ENCODE measurements around the gene ELMO1. TPM values are rescaled to one million over a fixed set of nuclear protein-coding genes. Genes with fewer than 3 reads are reported as not detected.

The ELMO1 gene
- total RNA-seq, 6 donors from 2014 or later = 51.4 to 204 (median 73.7) TPM

DNA sequence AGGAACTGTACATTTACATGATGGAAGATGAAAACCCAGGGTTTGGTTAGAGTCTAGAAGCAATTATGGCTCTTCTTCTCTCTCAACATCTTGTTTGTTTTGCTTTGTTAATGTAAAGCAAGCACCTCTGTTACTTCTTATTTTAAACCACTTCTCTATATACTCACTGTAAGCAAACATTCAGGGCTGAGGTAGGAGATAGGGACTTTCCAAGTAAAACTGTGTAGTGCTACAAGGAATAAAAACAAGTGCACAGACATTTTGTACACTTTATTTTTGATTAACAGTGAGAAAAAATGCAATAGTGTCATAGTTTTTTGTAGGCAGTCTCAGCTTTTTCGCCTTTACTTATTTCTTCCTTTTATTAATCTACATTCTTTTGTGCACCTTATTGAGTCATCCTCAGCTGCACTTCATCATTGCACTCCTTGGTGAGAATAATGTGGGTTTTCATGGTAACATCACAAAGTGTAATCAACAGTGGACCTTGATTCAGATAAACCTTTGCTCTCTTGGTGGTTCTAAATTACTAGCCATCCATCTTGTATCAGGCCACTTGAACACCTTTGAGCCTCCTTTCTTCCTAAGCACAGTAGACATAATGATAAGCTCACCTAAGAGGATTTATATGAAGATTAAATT is 52.9 kb downstream of the ELMO1 start:
- no peaks in the 10 kb centered on the region for H3K27me3 ChIP-seq
- H3K27ac ChIP-seq = no peak overlapping the region
- H3K4me1 ChIP-seq = peaks cover 22 to 44% (median 24%) of the 10 kb centered on the region in 4 donors
- ATAC-seq (ENCODE audit: low FRiP score in 2 of 2) (no peak), DNase-seq (no peak)
- H3K9me3 ChIP-seq = no peaks in the 10 kb centered on the region
- 73 to 80% methylated on average over 1 of the region's 1 CpG for WGBS, 2 donors
- H3K36me3 ChIP-seq = no peaks in the 10 kb centered on the region
- TF ChIP-seq POLR2AphosphoS5 (IDR thresholded peaks at IDR 0.05) (no peak), POLR2A (IDR thresholded peaks at IDR 0.05) (no peak), EP300 (IDR thresholded peaks at IDR 0.05) (no peak), CTCF (IDR thresholded peaks at IDR 0.05) (no peak)
- no peak overlapping the region for H3K4me3 ChIP-seq

DNA sequence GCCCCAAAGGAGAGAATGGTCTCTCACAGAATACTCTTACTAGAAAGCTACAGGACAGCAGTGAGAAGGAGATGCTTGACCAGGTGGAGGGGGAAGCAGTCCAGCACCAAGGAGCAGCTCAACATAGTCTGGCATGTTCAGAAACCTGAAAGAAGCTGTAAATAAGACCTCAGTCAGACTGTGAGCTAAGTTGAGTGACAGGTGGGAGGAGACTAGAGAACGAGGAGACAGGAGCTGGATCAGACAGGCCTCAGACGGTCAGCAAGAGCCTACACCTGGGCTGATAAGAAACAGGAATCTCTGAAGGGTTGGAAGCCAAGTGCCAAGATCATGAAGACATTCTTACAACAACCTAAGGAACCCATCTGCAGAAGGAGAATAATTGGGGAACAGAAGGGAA is 54.5 kb downstream of the ELMO1 start:
- DNase-seq = no peak
- no peaks in the 10 kb centered on the region for H3K27me3 ChIP-seq
- no peaks in the 10 kb centered on the region for H3K9me3 ChIP-seq
- H3K27ac ChIP-seq = no peak overlapping the region
- no peak for TF ChIP-seq POLR2A (IDR thresholded peaks at IDR 0.05)
- 77 to 85% methylated on average over 2 of the region's 2 CpGs for WGBS, 2 donors
- no peak for ATAC-seq (ENCODE audit: low FRiP score in 2 of 2)
- no peak overlapping the region for H3K4me3 ChIP-seq
- peaks cover 34 to 52% (median 37%) of the 10 kb centered on the region in 4 donors for H3K4me1 ChIP-seq
- no peaks in the 10 kb centered on the region for H3K36me3 ChIP-seq

GRCh38 chr7:37393476-37393875 is 55.2 kb downstream of the ELMO1 start:
- peaks cover 40 to 52% (median 40%) of the 10 kb centered on the region in 4 donors for H3K4me1 ChIP-seq
- DNase-seq (no peak), ATAC-seq (ENCODE audit: low FRiP score in 2 of 2) (no peak)
- H3K9me3 ChIP-seq = no peaks in the 10 kb centered on the region
- TF ChIP-seq POLR2AphosphoS5 (IDR thresholded peaks at IDR 0.05) (no peak), CTCF (IDR thresholded peaks at IDR 0.05) (no peak), POLR2A (IDR thresholded peaks at IDR 0.05) (no peak), EP300 (IDR thresholded peaks at IDR 0.05) (no peak)
- 88 to 100% methylated on average over 1 of the region's 1 CpG for WGBS, 2 donors
- H3K27ac ChIP-seq = no peak overlapping the region
- no peaks in the 10 kb centered on the region for H3K36me3 ChIP-seq
- no peak overlapping the region for H3K4me3 ChIP-seq
- no peaks in the 10 kb centered on the region for H3K27me3 ChIP-seq

- Histone ChIP-seq H3K4me3 (no peak overlapping the region), H3K27ac (peak overlapping the region; percentile 33 to 68 (median 55)), H3K4me1 (peaks cover 40 to 50% (median 42%) of the 10 kb centered on the region in 4 donors), H3K9me3 (no peaks in the 10 kb centered on the region), H3K36me3 (no peaks in the 10 kb centered on the region), H3K27me3 (no peaks in the 10 kb centered on the region)
- 7 to 39% methylated on average over 1 of the region's 1 CpG for WGBS, 2 donors
- DNase-seq = no peak
- no peak for ATAC-seq (ENCODE audit: low FRiP score in 2 of 2)
- no peak for TF ChIP-seq POLR2A (IDR thresholded peaks at IDR 0.05)
- TF ChIP-seq POLR2AphosphoS5 (IDR thresholded peaks at IDR 0.05) = no peak
- TF ChIP-seq CTCF (IDR thresholded peaks at IDR 0.05) = no peak
- no peak for TF ChIP-seq EP300 (IDR thresholded peaks at IDR 0.05)
These were observed 56.0 kb downstream of the ELMO1 start for GRCh38 chr7:37392673-37393017.

DNA sequence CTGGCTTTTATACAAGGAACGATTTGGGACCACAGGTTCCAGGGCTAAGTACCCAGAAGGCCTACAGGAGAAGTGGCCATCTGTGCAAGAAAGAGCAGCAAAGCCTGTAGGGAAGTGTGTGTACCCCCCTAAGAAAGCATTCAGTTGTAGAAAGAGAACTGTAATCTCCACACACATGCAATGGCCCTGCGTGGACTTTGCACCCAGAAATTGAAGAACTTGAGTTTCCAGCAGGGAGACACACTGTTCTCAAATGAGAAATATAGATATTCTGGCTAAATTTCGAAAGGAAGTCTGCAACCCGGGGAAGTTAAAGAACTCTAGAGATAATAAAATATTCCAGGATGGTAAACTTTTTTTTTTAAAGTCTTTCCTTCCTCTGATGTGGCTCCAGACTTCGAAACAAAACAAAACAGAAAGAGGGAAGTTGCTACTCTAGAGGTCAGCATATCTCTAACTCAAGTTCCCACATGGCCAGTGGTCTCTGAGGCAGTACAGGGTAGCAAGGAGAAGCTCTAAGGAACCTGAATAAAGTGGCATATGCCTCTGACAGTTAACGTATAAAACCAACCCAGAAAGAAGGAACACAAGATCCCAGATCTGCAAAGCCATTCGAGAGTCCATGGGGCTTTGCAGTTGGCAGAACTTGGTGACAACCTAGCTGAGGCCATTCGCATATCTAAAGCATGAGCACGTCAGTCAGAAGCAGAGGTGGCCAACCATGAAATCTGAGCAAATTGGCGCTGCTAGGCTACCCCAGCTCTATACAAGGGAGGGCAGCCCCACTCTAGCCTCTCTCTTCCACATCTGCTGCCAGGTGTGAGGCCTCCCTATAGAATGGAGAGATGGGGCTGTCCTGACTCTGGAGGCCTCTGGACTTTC is 56.6 kb downstream of the ELMO1 start:
- Histone ChIP-seq H3K27me3 (no peaks in the 10 kb centered on the region), H3K4me1 (peaks cover 40 to 50% (median 42%) of the 10 kb centered on the region in 4 donors), H3K9me3 (no peaks in the 10 kb centered on the region), H3K36me3 (no peaks in the 10 kb centered on the region), H3K4me3 (no peak overlapping the region), H3K27ac (peak overlapping the region; percentile 37 to 68 (median 66))
- DNase-seq (no peak), ATAC-seq (ENCODE audit: low FRiP score in 2 of 2) (peak in 1 of 2 donors; percentile 73)
- TF ChIP-seq EP300 (IDR thresholded peaks at IDR 0.05) (no peak), POLR2AphosphoS5 (IDR thresholded peaks at IDR 0.05) (no peak), POLR2A (IDR thresholded peaks at IDR 0.05) (no peak), CTCF (IDR thresholded peaks at IDR 0.05) (no peak)
- 53 to 58% methylated on average over 9 to 10 of the region's 10 CpGs for WGBS, 2 donors
